Osteocyte (in vitro differentiated cells): ENCODE measurements around the gene ZBTB16. TPM values are rescaled to one million over a fixed set of nuclear protein-coding genes. Genes with fewer than 3 reads are reported as not detected.

Experiments
- DNase-seq: peaks from one replicate; pipeline ENCODE4 v3.0.0; 2021; ENCODE audit warnings: mixed read lengths; ENCODE audit not compliant: unreplicated experiment; ENCODE audit errors: extremely low spot score
- H3K27ac Mint-ChIP-seq: one replicate; pipeline ENCODE4 v1.8.0; 2021; ENCODE audit warnings: mild to moderate bottlenecking, mixed read lengths; ENCODE audit not compliant: unreplicated experiment
- H3K27me3 Mint-ChIP-seq: one replicate; pipeline ENCODE4 v1.8.0; 2021; ENCODE audit warnings: mixed read lengths; ENCODE audit not compliant: unreplicated experiment
- H3K36me3 Mint-ChIP-seq: one replicate; pipeline ENCODE4 v1.8.0; 2021; ENCODE audit warnings: mixed read lengths; ENCODE audit not compliant: unreplicated experiment
- H3K4me1 Mint-ChIP-seq: one replicate; pipeline ENCODE4 v1.8.0; 2021; ENCODE audit warnings: mixed read lengths; ENCODE audit not compliant: unreplicated experiment
- H3K4me3 Mint-ChIP-seq: one replicate; pipeline ENCODE4 v1.8.0; 2021; ENCODE audit warnings: mild to moderate bottlenecking, moderate library complexity, mixed read lengths; ENCODE audit not compliant: unreplicated experiment
- H3K9me3 Mint-ChIP-seq: one replicate; pipeline ENCODE4 v1.8.0; 2021; ENCODE audit warnings: mixed read lengths; ENCODE audit not compliant: unreplicated experiment
- CTCF ChIP-seq: fragments of 200-600 bp; sonication (generic); IDR thresholded peaks from 2 replicates; pipeline ENCODE4 v1.5.0; 2021; ENCODE audit warnings: antibody characterized with exemption, mild to moderate bottlenecking, moderate library complexity
- total RNA-seq: library from RNA; stranded (reverse); gene quantifications from 2 replicates; pipeline ENCODE4 v1.2.1, GENCODE V29; 2021

ZBTB16 gene
- total RNA-seq, 1 donor from 2014 or later: 20.3 TPM

- no peaks in the 10 kb centered on the region for H3K9me3 Mint-ChIP-seq
- peaks cover 23% of the 10 kb centered on the region for H3K4me1 Mint-ChIP-seq
- H3K27me3 Mint-ChIP-seq: peaks cover 10% of the 10 kb centered on the region
- no peak overlapping the region for H3K4me3 Mint-ChIP-seq
- peaks cover 6% of the 10 kb centered on the region for H3K36me3 Mint-ChIP-seq
- DNase-seq: no peak
- TF ChIP-seq CTCF: no peak
- H3K27ac Mint-ChIP-seq: no peak overlapping the region
Observed at GRCh38 chr11:114094516-114094915, 35.0 kb downstream of the ZBTB16 start.

- TF ChIP-seq CTCF: no peak
- H3K9me3 Mint-ChIP-seq: no peaks in the 10 kb centered on the region
- no peak overlapping the region for H3K27ac Mint-ChIP-seq
- peaks cover 19% of the 10 kb centered on the region for H3K4me1 Mint-ChIP-seq
- peaks cover 21% of the 10 kb centered on the region for H3K27me3 Mint-ChIP-seq
- H3K36me3 Mint-ChIP-seq: peaks cover 6% of the 10 kb centered on the region
- no peak for DNase-seq
- H3K4me3 Mint-ChIP-seq: no peak overlapping the region
Observed at GRCh38 chr11:114095899-114096298, 36.4 kb downstream of the ZBTB16 start.

GRCh38 chr11:114097832-114098231, 38.3 kb downstream of the ZBTB16 start:
- no peak for TF ChIP-seq CTCF
- no peak for DNase-seq
- H3K9me3 Mint-ChIP-seq: no peaks in the 10 kb centered on the region
- H3K36me3 Mint-ChIP-seq: peaks cover 6% of the 10 kb centered on the region
- peaks cover 12% of the 10 kb centered on the region for H3K4me1 Mint-ChIP-seq
- H3K27ac Mint-ChIP-seq: no peak overlapping the region
- peaks cover 28% of the 10 kb centered on the region for H3K27me3 Mint-ChIP-seq
- H3K4me3 Mint-ChIP-seq: no peak overlapping the region

GRCh38 chr11:114098927-114099326, 39.4 kb downstream of the ZBTB16 start:
- Mint-ChIP-seq H3K27me3 (peaks cover 28% of the 10 kb centered on the region), H3K4me3 (no peak overlapping the region), H3K36me3 (peaks cover 6% of the 10 kb centered on the region), H3K9me3 (no peaks in the 10 kb centered on the region), H3K4me1 (peaks cover 12% of the 10 kb centered on the region), H3K27ac (no peak overlapping the region)
- no peak for DNase-seq
- TF ChIP-seq CTCF: no peak

GRCh38 chr11:114099392-114100178, 40.1 kb downstream of the ZBTB16 start:
- no peak overlapping the region for H3K27ac Mint-ChIP-seq
- no peak overlapping the region for H3K4me3 Mint-ChIP-seq
- peaks cover 30% of the 10 kb centered on the region for H3K27me3 Mint-ChIP-seq

More at GRCh38 chr11:114099392-114100178, 40.1 kb downstream of the ZBTB16 start:
- peaks cover 12% of the 10 kb centered on the region for H3K4me1 Mint-ChIP-seq
- TF ChIP-seq CTCF: no peak
- H3K9me3 Mint-ChIP-seq: no peaks in the 10 kb centered on the region
- H3K36me3 Mint-ChIP-seq: peaks cover 8% of the 10 kb centered on the region
- DNase-seq: no peak
